ENCODE measurements around the gene SERTAD1. TPM values are rescaled to one million over a fixed set of nuclear protein-coding genes. Genes with fewer than 3 reads are reported as not detected.

SERTAD1 gene
- total RNA-seq, 1 donor: 22.0 TPM

GRCh38 chr19:40416918-40417642 is 8.7 kb downstream of the SERTAD1 start:
- TF ChIP-seq CTCF (IDR thresholded peaks at IDR 0.05; ENCODE audit: insufficient read depth, low read depth, low read length): no peak
- no peak overlapping the region for H3K4me3 ChIP-seq (ENCODE audit: low read depth, low read length)
- peak; percentile 46 for DNase-seq (ENCODE audit: low read depth)

GRCh38 chr19:40415768-40416167 is 10.0 kb downstream of the SERTAD1 start:
- no peak overlapping the region for H3K4me3 ChIP-seq (ENCODE audit: low read depth, low read length)
- no peak for TF ChIP-seq CTCF (IDR thresholded peaks at IDR 0.05; ENCODE audit: insufficient read depth, low read depth, low read length)
- DNase-seq (ENCODE audit: low read depth): no peak

GRCh38 chr19:40414542-40415535 is 11.0 kb downstream of the SERTAD1 start:
- no peak for DNase-seq (ENCODE audit: low read depth)
- TF ChIP-seq CTCF (IDR thresholded peaks at IDR 0.05; ENCODE audit: insufficient read depth, low read depth, low read length): no peak
- H3K4me3 ChIP-seq (ENCODE audit: low read depth, low read length): no peak overlapping the region

GRCh38 chr19:40413291-40413845 is 12.4 kb downstream of the SERTAD1 start, which contains the start of gene PRX:
PRX (minus strand) TSS chr19:40413378; CDS start chr19:40407932, 5,446 bp downstream.
- no peak for DNase-seq (ENCODE audit: low read depth)
- no peak for TF ChIP-seq CTCF (IDR thresholded peaks at IDR 0.05; ENCODE audit: insufficient read depth, low read depth, low read length)
- no peak within 1 kb of the TSS for H3K4me3 ChIP-seq (ENCODE audit: low read depth, low read length)

GRCh38 chr19:40412866-40413265 is 12.9 kb downstream of the SERTAD1 start:
- no peak for DNase-seq (ENCODE audit: low read depth)
- TF ChIP-seq CTCF (IDR thresholded peaks at IDR 0.05; ENCODE audit: insufficient read depth, low read depth, low read length): no peak
- H3K4me3 ChIP-seq (ENCODE audit: low read depth, low read length): no peak overlapping the region

DNA sequence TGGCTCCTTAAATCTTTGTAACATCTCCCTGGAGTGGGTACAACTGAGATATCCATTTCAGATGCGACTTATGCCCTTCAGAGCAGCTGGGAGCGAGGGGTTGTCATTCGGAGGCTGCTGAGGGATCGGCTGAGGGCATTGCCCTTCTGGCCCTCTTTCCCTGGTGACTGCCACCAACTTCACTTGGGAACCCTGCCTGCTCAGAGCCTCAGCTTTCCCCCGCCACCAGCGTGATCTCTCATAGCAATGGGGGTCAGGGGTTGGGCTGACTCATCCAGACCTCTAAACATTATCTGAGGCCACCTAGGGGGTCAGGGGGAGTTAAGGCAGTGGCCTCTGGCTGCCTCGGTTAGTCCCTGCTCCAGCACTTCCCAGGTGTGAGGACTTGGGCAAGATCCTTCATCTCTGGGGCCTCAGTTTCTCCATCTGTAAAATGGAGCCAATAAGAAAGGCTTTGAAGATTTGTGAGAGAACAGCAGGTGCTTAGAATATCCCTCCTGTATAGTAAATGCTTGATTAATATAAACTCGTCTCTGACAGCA is 13.8 kb downstream of the SERTAD1 start:
- DNase-seq (ENCODE audit: low read depth): no peak
- no peak for TF ChIP-seq CTCF (IDR thresholded peaks at IDR 0.05; ENCODE audit: insufficient read depth, low read depth, low read length)

More for the DNA sequence above, 13.8 kb downstream of the SERTAD1 start:
- H3K4me3 ChIP-seq (ENCODE audit: low read depth, low read length): no peak overlapping the region
